Inflammatory macrophage treated with lipopolysaccharide for 1 hour (primary cell): ENCODE results near the gene ADH1B.
"Not testable (repeated sequence)": the region's sequence is repeated elsewhere in the genome, so short reads cannot be mapped to it uniquely, and the experiment has no call there.

Experiments used
- DNase-seq, 2 donors: peaks; one replicate each; pipeline ENCODE4 v3.0.0-alpha.2; 2020 to 2022

Gene ADH1B

GRCh38 chr4:99321241-99322191, at the start of gene ADH1B:
Gene ADH1B, minus strand, starts transcription at chr4:99321401. Its CDS starts 70 bp downstream, at chr4:99321331.
- DNase-seq = no peak

DNA sequence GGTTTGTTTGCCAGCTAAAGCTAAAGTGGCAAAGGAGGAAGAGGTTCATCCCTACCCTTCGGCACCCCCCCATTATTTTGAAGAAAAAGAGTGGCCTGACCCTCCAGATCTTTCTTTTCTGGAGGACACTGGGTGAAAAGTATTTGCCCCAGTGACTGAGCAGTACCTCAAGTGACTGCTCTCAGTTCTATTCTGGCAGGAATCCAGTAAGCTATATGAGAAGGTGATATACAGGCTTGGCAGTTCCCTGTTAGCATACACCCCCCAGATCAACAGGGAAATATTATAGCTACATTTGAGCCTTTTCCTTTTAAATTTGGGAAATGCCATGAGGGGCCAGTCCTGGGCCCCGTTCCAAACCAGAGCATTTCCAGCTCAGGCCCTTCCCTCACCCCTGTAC, 46.6 kb upstream of the ADH1B start:
- DNase-seq = not testable (repeated sequence)

- no peak for DNase-seq
These were observed 45.3 kb upstream of the ADH1B start for GRCh38 chr4:99366491-99366890.

- no peak for DNase-seq
These were observed 41.6 kb upstream of the ADH1B start for GRCh38 chr4:99362768-99363167.

GRCh38 chr4:99361899-99362275, 40.7 kb upstream of the ADH1B start:
- no peak for DNase-seq

GRCh38 chr4:99361268-99361898, 40.2 kb upstream of the ADH1B start:
- DNase-seq = no peak

- no peak for DNase-seq
These were observed 38.4 kb upstream of the ADH1B start for GRCh38 chr4:99359480-99360204.

GRCh38 chr4:99357948-99358347, 36.7 kb upstream of the ADH1B start:
- DNase-seq = no peak

DNA sequence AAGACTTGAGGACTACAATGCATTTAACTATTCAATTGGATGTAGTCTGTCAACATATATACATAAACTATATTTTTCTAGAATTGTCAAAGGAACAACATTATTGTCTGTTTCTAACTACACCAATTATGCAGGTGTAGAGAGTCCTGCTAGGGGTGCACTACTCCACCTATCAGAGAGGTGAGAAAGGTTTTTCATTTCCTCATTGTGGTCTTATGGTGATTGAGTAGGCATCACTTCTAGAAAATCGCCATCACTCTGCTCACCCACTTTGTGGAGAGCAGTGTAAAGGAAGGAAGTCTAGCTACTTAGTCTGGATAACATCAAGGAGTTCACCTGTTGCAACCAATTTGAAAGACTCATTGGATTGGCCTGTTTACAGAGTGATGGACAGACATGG, 35.8 kb upstream of the ADH1B start:
- DNase-seq = no peak

- DNase-seq = not testable (repeated sequence)
These were observed 34.9 kb upstream of the ADH1B start for GRCh38 chr4:99356149-99356548.

GRCh38 chr4:99352602-99353537, 31.7 kb upstream of the ADH1B start, which contains the start of gene ADH1C:
Gene ADH1C, minus strand, starts transcription at chr4:99352746. Its CDS starts 71 bp downstream, at chr4:99352675.
- no peak for DNase-seq

GRCh38 chr4:99351487-99351886, 30.3 kb upstream of the ADH1B start:
- no peak for DNase-seq

DNA sequence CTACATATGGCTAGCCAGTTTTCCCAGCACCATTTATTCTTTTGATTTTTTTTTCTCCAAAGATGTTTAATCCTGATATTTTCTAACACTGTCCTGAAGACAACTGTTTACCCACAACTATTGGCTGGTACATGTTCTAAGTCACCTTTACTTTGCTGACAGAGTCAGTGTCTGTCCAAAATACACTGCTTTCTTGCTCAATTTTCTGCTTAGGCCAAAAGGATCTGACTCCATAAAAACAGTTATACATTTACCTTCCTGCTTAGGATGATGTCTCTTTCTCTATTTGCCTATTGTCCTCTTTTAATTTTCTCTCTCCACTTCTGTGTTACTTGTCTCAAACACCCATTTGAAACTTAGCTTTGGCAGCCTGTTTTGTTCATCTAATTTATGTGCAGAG, 28.1 kb upstream of the ADH1B start:
- no peak for DNase-seq

GRCh38 chr4:99342624-99343023, 21.4 kb upstream of the ADH1B start:
- not testable (repeated sequence) for DNase-seq

- DNase-seq = no peak
These were observed 20.2 kb upstream of the ADH1B start for GRCh38 chr4:99341426-99341825.

DNA sequence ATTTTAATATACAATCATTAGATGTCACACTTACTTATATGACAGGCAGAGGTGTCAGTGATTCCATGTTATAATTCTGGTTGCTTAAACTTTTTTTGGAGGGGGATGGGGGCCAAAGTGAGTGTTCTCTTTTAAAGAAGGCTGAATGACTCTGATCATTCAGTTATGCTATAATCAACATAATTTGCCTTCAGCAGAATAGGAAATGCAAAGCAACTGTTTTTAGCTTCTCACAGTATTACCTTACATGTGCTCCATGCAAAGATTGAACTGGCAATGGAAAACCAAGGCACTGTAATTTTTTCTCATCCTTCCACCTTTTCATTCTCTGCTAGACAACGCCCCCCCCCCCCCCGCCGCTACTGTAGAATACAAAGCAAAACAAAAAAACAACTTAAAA, 18.0 kb upstream of the ADH1B start:
- DNase-seq = no peak

DNA sequence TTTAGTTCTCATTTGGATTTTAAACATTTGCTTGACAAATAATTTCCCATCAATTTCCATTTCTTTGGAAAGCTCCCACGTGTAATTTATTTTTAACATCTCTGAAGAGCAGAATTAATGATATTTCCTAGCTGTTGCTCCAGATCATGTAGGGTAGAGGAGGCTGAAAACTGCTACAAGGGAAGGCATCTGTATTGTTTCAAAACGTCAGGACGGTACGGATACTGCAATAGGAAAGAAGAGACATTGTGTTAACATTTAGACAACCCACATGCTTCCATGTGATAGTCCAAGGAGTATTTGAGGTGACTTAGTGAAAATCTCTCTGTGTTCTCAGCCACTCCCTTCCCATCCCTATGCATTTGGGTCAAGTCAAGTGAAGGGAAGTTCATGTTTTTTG, 15.4 kb upstream of the ADH1B start:
- DNase-seq = no peak

DNA sequence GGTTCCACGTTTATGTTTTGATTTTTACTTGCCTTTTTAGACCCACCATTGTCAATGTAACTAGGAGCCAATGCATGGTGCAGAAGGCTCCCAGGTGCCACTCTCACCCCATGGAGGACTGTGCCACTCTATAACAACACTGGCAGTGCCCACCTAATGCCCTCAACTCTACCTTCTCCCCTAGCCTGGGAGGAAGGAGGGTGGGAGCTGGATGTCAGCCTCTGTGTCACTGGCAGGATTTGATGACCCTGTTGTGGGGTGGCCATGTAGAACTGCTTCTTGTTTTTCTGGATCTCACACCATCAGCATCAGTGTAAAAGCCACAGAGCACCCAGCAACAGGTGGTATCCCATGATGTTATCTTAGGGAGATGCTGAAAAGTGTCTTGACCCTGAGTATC, 13.7 kb upstream of the ADH1B start:
- no peak for DNase-seq

- DNase-seq = no peak
These were observed 9.4 kb upstream of the ADH1B start for GRCh38 chr4:99330648-99331047.

GRCh38 chr4:99329876-99330275, 8.7 kb upstream of the ADH1B start:
- no peak for DNase-seq

DNA sequence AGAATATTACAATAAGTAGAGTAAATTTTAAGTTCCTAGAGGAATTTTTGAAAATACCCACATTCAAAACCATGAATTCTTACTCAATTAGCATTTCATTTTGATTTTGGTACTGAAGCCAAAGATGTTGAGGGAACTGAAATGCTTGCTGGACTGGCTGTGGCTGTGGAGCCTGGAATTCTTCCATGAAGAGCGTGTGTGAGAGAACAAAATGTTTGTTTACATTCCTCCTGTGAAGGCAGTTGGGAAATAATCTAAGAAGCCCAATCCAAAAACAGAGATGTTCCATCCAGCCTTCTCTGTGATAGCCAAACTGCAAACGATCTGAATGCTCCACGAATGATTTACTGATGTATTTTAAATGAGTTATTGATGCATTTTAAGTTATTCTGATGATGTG, 3.8 kb upstream of the ADH1B start:
- DNase-seq = no peak

- DNase-seq = no peak
These were observed 3.2 kb upstream of the ADH1B start for GRCh38 chr4:99324361-99324760.
